Right ventricle myocardium superior (tissue), 1 donor: ENCODE measurements around the gene LIN9. TPM values are rescaled to one million over a fixed set of nuclear protein-coding genes. Genes with fewer than 3 reads are reported as not detected.
"Not testable (repeated sequence)": the region's sequence is repeated elsewhere in the genome, so short reads cannot be mapped to it uniquely, and the experiment has no call there.

Experiments used
- ATAC-seq: fragments of 200-7000 bp; cut with Tn5 transposase; one replicate; pipeline ENCODE4 v1.9.1; 2020; ENCODE audit warnings: mild to moderate bottlenecking; ENCODE audit not compliant: poor library complexity
- DNase-seq: peaks from one replicate; pipeline ENCODE4 v3.0.0-alpha.2; 2020
- intact Hi-C: fragments of 100-400 bp; cut with DNase I; formaldehyde crosslinking; loops from one replicate; pipeline ENCODE4 v1.11.2; 2022
- long read RNA-seq: library from polyadenylated mRNA; unstranded; transcript quantifications from one replicate; pipeline ENCODE4 v2.0.0, GENCODE V29; 2021
- total RNA-seq: library from RNA; stranded (reverse); fragmentation: NEBNext Ultra II Directional; extraction: Animal tissue kit (Norgen Biotek cat#: 25700); gene quantifications from one replicate; pipeline ENCODE4 v1.2.1, GENCODE V29; 2021
- donor health status: DM: no; HTN: yes; CAD: no; lungs with severe emphysema.

The LIN9 gene, protein sequence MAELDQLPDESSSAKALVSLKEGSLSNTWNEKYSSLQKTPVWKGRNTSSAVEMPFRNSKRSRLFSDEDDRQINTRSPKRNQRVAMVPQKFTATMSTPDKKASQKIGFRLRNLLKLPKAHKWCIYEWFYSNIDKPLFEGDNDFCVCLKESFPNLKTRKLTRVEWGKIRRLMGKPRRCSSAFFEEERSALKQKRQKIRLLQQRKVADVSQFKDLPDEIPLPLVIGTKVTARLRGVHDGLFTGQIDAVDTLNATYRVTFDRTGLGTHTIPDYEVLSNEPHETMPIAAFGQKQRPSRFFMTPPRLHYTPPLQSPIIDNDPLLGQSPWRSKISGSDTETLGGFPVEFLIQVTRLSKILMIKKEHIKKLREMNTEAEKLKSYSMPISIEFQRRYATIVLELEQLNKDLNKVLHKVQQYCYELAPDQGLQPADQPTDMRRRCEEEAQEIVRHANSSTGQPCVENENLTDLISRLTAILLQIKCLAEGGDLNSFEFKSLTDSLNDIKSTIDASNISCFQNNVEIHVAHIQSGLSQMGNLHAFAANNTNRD
- total RNA-seq = 21.9 TPM
- long read RNA-seq, transcript LIN9-204 (14 exons, 2,909 nt) = minor isoform, 5 of 90 reads
- long read RNA-seq, transcript LIN9-201 (15 exons, 3,567 nt) = major isoform, 65 of 90 reads
- long read RNA-seq, partial matches to known transcripts = 9 of 90 reads
- long read RNA-seq, other reads (novel, unspliced or antisense) = 10 of 90 reads

DNA sequence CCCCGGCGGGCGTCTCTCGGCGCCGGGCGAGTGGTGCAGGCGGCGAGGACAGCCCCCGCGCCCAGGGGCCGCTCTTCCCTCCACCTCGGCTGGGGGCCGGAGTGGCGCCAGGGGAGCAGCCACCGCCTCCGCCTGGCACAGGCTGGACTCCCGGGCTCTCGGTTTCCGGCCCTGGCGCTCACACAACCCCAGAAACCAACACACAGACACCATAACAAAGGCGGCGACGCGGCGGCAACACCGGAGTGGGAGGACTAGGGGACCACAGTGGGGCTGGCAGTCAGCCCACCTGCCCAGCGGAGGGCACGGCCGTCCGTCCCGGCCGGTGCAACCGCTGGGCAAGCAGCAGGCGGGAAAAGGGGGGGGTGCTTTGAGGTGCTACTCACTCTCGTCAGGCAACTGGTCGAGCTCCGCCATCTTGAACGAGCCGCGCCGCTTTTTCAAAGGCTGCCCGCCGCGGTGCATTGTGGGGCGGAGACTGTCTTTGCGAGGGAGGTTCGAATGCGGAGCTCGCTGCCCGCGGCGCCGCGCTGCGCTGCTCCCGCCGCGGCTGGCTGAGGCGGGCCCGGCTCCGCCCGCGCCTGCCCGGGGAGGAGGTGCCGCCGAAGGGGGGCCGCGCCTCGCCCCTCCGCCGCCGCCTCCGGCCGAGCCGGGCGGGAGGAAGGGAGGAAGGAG is at the start of gene LIN9:
LIN9 (minus strand) TSS at position 442 of the 675 bp plus-strand sequence; CDS start at position 417, 25 bp downstream.
- peak; percentile 85 for ATAC-seq

DNA sequence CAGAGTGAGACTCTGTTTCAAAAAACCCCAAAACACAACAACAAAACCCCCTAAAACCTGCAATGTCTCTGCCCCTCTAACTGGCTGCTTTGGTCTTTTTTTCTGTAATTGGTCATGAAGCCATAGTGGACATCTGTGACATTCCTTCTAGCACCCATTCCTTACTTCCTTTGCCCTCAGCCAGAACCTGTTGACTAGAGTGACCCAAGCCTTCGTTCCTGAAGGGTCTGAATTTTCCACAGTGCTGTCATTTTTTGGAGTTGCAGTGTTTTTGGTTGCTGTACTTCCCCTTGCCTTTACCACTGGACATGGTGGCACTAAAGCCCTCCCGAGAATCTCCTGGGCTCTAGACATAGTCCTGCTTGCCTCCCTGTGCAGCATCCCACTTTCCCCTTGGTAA is 48.5 kb upstream of the LIN9 start:
- intact Hi-C loops = no loop called here
- no peak for DNase-seq

More for the DNA sequence above, at the start of gene LIN9:
- intact Hi-C loops = no loop called here
- peak; percentile 96 for DNase-seq

DNA sequence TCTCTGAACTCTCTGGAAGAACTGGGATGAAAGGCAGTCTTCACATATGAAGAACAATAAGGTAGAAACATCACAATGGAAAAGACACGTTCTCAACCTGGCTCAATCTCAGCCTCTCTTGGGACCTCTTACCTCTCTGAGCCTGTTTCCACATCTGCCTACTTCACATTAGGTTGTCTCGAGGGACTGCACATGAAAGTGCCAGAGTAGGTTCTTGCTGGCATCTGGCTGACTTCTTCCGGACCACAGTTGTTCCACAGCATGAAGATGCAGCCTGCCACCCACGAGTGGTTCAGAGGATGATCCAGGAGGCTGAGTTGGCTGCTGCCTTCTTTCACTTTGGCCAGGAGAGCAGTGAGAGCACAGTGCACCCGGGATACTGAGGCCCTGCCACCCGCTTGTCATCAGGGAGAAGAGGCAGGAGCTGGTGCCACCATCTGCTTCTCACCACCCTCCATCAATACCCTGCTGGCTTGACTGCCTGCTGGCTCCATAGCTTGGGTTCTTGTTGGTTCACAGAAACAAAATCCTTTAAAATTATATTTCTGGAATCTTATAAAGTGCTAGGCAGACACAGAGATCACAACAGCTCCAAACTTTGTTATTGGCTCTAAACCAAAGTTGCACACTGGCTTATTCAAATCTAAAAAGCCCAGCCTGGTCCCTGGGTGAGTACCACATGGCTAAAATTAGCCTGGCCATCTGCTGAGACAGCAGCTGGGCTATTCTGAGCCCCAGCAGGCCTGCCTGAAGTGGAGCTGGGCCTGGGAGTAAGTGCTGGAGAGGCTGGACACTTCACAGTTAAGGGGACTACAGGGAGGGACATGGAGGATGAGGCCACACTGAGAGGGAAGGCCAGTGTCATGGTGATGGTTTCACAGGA is 46.9 kb upstream of the LIN9 start:
- intact Hi-C loops = no loop called here
- ATAC-seq = peak; percentile 90
- DNase-seq = peak; percentile 64

More for the DNA sequence above, 48.5 kb upstream of the LIN9 start:
- ATAC-seq = no peak

DNA sequence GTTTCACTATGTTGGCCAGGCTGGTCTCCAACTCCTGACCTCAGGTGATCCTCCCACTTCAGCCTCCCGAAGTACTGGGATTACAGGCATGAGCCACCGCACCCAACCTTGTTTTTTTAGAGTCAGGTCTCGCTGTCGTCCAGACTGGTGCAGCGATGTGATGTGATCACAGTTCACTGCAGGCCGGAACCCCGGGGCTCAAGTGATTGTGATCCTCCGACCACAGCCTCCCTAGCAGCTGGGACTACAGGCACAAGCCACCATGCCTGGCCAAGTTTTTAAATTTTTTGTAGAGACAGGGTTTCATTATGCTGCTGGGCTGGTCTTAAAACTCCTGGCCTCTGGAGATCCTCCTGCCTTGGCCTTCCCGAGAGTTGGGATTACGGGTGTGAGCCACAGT is 46.1 kb upstream of the LIN9 start:
- no peak for ATAC-seq
- DNase-seq = no peak
- intact Hi-C loops = no loop called here

DNA sequence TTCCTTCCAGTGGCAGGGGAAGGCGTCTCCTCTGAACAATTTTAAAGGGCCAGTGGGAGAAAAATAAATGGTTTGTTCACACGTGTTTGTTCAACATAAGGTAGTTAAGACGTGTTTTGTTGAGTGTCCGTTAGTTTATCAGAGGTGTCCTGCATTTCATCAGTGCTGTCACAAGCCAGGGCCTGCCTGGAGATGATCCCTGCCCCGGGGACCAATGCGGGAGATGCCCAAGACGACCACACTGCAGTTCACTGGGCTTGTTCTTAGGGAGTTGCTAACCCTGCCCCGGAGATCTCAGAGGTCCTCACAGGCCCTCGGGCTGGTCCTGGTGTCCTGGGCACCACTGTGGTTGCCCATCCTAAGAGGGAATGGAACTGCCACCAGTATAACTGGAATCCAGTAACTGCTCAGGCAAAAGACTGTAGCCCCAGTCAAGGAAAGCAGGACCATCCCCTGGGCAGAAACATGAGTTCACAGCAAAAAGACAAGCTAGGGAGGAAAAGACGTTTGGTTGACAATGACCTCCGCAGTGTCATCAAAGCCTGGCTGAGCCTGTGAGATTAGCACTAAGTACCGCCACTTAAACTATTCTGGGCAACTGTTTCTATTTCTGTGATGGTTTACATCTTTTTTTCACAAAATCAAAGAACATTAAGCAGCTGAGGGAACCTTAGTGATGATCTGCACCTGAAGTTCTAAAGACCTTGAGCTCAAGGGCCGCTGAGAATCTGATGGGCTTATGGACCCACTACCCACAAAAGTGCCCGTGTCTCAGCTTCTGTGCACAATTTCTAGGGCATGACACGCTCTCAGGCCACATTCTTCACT is 44.9 kb upstream of the LIN9 start:
- intact Hi-C loops = no loop called here
- peak; percentile 33 for ATAC-seq
- no peak for DNase-seq

DNA sequence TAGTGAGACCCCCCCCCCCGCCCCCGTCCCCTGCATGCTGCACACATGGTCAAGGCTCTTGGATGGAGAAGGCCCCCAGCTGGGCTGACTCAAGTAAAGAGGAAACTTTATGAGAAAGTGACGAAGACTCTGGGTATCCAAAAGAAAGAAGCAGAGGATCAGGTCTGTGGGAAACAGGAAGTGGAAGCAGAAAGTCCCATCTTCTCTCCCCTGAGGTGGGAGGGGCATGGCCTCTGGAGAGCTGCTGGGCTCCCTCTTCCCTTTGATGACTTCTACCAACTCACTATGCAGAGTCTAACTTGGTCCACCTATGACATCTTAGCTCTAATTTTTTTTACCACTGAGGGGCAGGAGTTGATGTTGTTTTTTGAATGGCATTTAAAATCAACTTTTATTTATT is 42.7 kb upstream of the LIN9 start:
- no peak for DNase-seq
- intact Hi-C loops = no loop called here
- no peak for ATAC-seq

DNA sequence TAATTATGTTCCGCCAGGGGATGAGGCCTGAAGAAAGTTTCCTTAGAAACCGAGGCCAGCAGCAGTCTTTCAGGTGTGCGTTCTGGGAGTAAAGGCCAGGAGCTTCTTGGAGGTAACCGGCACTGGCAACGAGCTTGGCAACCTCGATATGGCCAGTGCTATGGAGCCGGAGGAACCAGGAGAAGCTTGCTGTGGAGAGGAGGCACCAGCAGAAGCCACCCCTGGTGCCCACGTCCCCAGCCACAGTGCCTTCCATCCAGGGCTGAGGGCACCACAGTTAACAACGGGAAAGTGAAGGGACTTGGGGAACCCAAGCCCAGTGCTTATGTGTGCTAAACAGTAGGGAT is 41.5 kb upstream of the LIN9 start:
- intact Hi-C loops = no loop called here
- no peak for ATAC-seq
- no peak for DNase-seq

DNA sequence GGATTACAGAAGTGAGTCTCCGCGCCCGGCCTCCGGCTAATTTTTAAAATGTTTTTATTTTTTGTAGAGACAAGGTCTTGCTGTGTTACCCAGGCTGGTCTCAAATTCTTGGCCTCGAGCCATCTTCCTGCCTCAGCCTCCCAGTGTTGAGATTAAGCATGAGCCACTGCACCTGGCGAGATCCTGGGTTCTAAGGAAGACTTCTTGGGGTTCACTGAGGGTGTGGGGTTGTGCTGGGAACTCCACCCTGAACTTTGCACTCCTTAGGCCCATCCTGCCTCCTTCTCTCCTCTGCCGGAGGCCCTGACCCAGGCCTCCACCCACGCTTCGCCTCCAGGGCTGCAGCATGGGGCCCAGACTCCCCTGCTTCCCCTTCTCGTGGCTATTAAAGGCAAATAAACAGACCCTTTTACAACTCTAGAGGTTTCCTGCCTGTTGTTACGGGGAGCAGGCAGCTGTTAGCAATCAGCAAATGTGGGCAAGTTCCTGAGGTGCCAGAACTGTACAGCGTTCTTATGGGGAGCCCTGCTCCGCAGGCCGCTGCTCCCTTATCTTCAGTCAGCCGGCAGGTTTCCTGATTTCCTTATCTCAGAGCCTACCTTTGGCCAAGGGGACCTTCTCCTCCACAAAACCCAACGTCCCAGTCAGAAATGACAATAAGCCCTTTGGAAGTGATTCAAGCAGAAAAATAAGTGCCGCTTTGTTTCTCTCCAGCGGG is 41.0 kb upstream of the LIN9 start:
- ATAC-seq = no peak
- intact Hi-C loops = no loop called here

DNA sequence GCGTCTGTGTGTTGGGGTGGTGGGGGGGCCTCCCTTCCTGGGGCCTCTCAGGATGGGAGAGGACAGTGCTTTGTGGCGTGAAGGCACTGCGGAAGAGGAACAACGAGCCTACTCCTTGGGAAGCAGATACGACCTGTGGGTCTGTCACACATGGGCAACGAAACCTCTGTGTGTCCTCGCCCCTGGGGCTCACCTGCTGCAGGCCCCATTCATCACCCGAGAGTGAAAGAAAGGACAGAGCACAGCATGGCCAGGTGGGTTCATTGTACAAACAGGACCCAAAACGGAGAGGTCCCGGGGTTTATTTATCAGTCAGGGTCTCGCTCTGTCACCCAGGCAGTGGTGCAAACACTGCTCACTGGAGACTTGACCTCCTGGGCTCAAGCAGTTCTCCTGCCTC is 40.1 kb upstream of the LIN9 start:
- intact Hi-C loops = no loop called here
- DNase-seq (no peak), ATAC-seq (no peak)

More for the DNA sequence above, 41.0 kb upstream of the LIN9 start:
- no peak for DNase-seq

DNA sequence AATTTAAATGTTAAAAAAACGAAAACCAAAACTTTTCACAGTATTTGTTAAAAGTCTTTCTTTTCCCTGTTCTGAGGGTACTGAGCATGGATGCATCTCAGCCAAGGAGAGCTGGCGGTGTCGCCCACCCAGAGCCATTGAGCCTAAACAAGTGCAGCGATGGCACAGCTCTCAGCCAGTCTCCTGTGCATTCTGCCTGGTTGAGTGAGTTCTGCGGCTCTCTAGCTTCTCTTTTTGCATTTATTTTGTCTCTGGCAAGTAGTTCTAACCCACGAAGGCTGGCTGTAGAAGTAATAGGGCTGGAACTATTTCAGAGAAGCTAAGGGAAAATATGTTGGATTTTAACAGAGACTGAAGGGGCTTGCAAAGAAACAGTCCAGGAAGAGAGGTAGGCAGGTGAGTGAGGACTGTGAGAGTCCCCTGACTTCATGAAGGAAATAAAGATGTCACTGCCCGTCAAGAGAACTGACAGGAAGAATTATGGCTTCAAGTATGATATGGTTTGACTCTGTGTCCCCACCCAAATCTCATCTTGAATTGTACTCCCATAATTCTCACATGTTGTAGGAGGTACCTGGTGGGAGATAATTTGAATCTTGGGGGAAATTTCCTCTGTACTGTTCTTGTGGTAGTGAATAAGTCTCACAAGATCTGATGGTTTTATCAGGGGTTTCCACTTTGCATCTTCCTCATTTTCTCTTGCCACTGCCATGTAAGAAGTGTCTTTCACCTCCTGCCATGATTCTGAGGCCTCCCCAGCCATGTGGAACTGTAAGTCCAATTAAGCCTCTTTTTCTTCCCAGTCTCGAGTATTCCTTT is 35.7 kb upstream of the LIN9 start:
- intact Hi-C loops = no loop called here
- no peak for DNase-seq
- no peak for ATAC-seq

DNA sequence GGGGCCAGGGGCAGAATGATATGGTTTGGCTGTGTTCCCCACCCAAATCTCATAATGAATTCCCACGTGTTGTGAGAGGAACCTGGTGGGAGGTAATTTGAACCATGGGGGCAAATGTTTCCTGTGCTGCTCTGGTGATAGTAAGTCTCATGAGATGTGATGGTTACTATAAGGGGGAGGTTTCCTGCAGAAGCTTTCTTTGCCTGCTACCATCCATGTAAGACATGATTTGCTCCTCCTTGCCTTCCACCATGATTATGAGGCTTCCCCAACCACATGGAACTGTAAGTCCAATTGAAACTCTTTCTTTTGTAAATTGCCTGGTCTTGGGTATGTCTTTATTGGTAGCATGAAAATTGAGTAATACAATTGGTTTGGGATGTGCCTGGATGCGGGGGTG is 33.7 kb upstream of the LIN9 start:
- DNase-seq = no peak
- intact Hi-C loops = no loop called here
- no peak for ATAC-seq

DNA sequence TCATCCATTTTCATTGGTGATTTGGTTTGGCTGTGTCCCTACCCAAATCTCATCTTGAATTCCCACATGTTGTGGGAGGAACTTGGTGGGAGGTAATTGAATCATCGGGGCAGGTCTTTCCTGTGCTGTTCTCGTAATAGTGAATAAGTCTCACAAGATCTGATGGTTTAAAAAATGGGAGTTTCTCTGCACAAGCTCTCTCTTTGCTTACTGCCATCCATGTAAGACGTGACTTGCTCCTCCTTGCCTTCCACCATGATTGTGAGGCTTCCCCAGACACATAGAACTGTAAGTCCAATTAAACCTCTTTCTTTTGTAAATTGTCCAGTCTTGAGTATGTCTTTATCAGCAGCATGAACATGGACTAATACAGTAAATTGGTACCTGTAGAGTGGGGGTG is 31.1 kb upstream of the LIN9 start:
- ATAC-seq, intact Hi-C loops, DNase-seq: not testable (repeated sequence)

DNA sequence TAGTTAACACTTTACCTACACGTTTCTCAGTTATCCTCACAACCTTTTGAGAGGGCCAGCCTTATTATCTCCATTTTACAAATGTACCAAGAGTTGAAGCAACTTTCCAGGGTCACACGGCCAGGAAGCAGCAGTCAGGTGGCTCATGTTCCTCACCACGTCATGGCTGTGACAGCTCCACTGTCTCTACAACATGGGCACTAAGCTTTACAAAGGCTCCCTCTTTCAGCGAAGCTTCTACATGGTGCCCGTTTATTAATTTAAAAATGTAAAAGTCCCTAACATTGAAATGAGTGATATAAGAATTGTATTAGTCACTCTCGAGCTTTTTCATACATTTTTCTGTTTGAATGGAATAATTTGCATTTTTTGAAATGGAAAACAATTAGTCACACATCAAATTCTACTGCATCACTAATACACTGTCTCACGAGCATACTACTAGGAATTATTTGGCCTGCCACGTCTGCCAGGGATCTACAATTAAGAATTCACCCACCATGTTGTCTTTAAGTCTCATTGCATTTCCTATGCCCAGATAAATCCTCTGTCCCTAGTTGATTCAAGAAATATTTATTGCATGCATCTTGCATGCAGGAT is 28.4 kb upstream of the LIN9 start:
- no peak for ATAC-seq
- intact Hi-C loops = loop anchor here (10.0 kb wide), 1 partner anchor 213 kb away; no protein-coding TSS in a partner anchor

DNA sequence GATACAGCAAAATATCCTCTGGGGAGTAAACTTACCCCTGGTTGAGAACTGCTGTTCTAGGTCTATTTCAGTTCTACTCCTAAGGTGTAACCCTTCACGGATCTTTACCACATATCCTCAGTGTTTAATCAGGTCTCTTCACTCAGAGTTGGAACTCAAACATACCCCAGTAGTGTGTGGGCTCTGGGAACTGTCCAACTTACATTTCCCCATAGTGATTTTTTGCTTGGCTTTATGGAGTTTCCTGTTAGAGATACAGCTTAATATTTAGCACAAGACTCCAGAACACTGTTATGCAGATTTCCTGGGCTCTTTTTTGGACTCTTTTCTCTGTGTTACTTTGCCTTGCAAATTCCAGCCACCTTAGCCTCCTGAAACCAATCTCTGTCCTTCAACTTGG is 26.7 kb upstream of the LIN9 start:
- intact Hi-C loops = loop anchor here (10.0 kb wide), 1 partner anchor 211 kb away; no protein-coding TSS in a partner anchor
- ATAC-seq = no peak
- DNase-seq = no peak

More for the DNA sequence above, 28.4 kb upstream of the LIN9 start:
- DNase-seq = no peak

DNA sequence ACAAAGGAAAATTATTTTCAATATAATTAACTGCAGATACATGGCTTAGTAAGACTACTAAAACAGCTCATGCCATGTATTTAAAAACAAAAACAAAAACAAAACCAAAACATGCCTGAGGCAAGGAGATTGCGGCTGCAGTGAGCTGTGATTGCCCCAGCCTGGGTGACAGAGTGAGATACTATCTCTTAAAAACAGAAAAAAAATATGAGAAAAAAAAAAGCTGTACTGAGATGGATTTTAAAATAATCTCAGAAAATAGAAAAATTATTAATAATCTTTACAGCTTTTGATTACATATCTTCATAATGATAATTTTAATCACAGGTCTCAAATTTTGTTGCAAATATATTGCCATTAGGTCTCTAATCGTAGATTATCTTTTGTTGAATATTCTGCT is 24.0 kb upstream of the LIN9 start:
- no peak for ATAC-seq

DNA sequence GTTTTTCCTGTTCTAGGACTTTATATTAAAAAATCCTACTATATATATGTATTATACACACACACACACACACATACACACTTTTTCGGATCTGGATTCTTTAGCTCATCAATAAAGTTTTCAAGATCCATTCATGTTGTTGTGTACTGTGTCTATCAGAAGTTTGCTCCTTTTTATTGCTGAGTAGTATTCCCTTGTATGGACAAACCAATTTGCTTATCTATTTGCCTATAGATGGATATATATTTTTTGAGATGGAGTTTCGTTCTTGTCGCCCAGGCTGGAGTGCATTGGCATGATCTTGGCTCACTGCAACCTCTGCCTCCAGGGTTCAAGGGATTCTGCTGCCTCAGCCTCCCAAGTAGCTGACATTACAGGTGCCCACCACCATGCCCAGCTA is 20.3 kb upstream of the LIN9 start:
- intact Hi-C loops = no loop called here
- no peak for ATAC-seq

More for the DNA sequence above, 24.0 kb upstream of the LIN9 start:
- DNase-seq = no peak
- intact Hi-C loops = loop anchor here (10.0 kb wide), 1 partner anchor 208 kb away; no protein-coding TSS in a partner anchor

More for the DNA sequence above, 20.3 kb upstream of the LIN9 start:
- no peak for DNase-seq
